ENCODE data around the gene DNAJB14. TPM values are rescaled to one million over a fixed set of nuclear protein-coding genes. Genes with fewer than 3 reads are reported as not detected.
A peak's percentile ranks its signal among the peaks of the same experiment; 100 is the strongest.

The DNAJB14 gene
- total and polyA plus RNA-seq, 2 experiments from 2014 or later: 25.1 to 52.6 TPM

GRCh38 chr4:99927566-99927965 lies 18.9 kb downstream of the DNAJB14 start:
- no peaks in the 10 kb centered on the region for H3K4me1 ChIP-seq (ENCODE audit: insufficient read depth)
- no peaks in the 10 kb centered on the region for H3K27me3 ChIP-seq
- no peaks in the 10 kb centered on the region for H3K9me2 ChIP-seq (replicated peaks; ENCODE audit: insufficient read depth)
- no peak for TF ChIP-seq EZH2 (IDR thresholded peaks at IDR 0.05; ENCODE audit: borderline replicate concordance)
- TF ChIP-seq EZH2phosphoT487 (IDR thresholded peaks at IDR 0.05; ENCODE audit: low read depth, severe bottlenecking, unreplicated experiment): no peak
- TF ChIP-seq, protein P1, sequence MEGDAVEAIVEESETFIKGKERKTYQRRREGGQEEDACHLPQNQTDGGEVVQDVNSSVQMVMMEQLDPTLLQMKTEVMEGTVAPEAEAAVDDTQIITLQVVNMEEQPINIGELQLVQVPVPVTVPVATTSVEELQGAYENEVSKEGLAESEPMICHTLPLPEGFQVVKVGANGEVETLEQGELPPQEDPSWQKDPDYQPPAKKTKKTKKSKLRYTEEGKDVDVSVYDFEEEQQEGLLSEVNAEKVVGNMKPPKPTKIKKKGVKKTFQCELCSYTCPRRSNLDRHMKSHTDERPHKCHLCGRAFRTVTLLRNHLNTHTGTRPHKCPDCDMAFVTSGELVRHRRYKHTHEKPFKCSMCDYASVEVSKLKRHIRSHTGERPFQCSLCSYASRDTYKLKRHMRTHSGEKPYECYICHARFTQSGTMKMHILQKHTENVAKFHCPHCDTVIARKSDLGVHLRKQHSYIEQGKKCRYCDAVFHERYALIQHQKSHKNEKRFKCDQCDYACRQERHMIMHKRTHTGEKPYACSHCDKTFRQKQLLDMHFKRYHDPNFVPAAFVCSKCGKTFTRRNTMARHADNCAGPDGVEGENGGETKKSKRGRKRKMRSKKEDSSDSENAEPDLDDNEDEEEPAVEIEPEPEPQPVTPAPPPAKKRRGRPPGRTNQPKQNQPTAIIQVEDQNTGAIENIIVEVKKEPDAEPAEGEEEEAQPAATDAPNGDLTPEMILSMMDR (IDR thresholded peaks at IDR 0.05; ENCODE audit: poor library complexity): no peak
- no peak overlapping the region for H3K4me3 ChIP-seq
- no peaks in the 10 kb centered on the region for H4K20me1 ChIP-seq (ENCODE audit: insufficient read depth, poor library complexity, severe bottlenecking)
- H3K4me2 ChIP-seq: no peak overlapping the region
- DNase-seq (ENCODE audit: low spot score): no peak
- H3K79me2 ChIP-seq: peaks cover 52% of the 10 kb centered on the region
- no peak overlapping the region for H2AFZ ChIP-seq
- WGBS (ENCODE audit: low lambda C conversion rate, missing lambda C conversion rate): 79% methylated on average over 2 of the region's 2 CpGs
- no peaks in the 10 kb centered on the region for H3K9me3 ChIP-seq (ENCODE audit: low read depth)
- H3K36me3 ChIP-seq (replicated peaks; ENCODE audit: insufficient read depth, low read depth): no peaks in the 10 kb centered on the region
- no peak overlapping the region for H3K27ac ChIP-seq

DNA sequence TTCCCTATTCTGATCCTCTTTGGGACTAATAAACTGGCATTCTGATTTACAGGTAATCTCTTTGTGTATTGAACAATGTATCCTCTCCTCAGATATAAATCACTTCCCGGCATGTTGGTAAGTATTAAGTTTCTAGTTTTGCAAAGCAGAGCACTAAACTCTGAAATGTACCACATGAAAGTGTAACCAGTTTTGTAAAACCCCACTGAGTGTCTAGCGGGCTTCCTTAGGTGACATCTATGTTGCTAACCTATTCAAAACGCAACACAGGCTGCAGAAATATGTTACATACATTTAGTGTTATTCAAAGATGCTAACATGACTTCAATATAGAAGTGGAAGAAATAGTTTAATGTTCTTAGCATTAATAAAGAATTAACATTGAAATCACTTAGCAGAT lies 25.2 kb downstream of the DNAJB14 start:
- no peaks in the 10 kb centered on the region for H4K20me1 ChIP-seq (ENCODE audit: insufficient read depth, poor library complexity, severe bottlenecking)
- H3K27ac ChIP-seq: no peak overlapping the region
- no peaks in the 10 kb centered on the region for H3K9me3 ChIP-seq (ENCODE audit: low read depth)
- 99% methylated on average over 3 of the region's 3 CpGs for WGBS (ENCODE audit: low lambda C conversion rate, missing lambda C conversion rate)
- H3K79me2 ChIP-seq: peaks cover 4% of the 10 kb centered on the region
- no peak overlapping the region for H2AFZ ChIP-seq
- no peak for DNase-seq (ENCODE audit: low spot score)
- H3K4me1 ChIP-seq (ENCODE audit: insufficient read depth): no peaks in the 10 kb centered on the region
- H3K9me2 ChIP-seq (replicated peaks; ENCODE audit: insufficient read depth): no peaks in the 10 kb centered on the region
- H3K4me3 ChIP-seq: no peak overlapping the region
- no peak overlapping the region for H3K4me2 ChIP-seq
- no peaks in the 10 kb centered on the region for H3K27me3 ChIP-seq
- H3K36me3 ChIP-seq (replicated peaks; ENCODE audit: insufficient read depth, low read depth): no peaks in the 10 kb centered on the region
- TF ChIP-seq EZH2 (IDR thresholded peaks at IDR 0.05; ENCODE audit: borderline replicate concordance) (no peak), EZH2phosphoT487 (IDR thresholded peaks at IDR 0.05; ENCODE audit: low read depth, severe bottlenecking, unreplicated experiment) (no peak)
- TF ChIP-seq, protein P1 (IDR thresholded peaks at IDR 0.05; ENCODE audit: poor library complexity): no peak

GRCh38 chr4:99918656-99919055 lies 27.8 kb downstream of the DNAJB14 start:
- no peak overlapping the region for H2AFZ ChIP-seq
- peak; percentile 59 for DNase-seq (ENCODE audit: low spot score)
- peak overlapping the region; percentile 77 for H3K27ac ChIP-seq
- H4K20me1 ChIP-seq (ENCODE audit: insufficient read depth, poor library complexity, severe bottlenecking): no peaks in the 10 kb centered on the region
- H3K4me3 ChIP-seq: no peak overlapping the region
- no peaks in the 10 kb centered on the region for H3K27me3 ChIP-seq
- H3K36me3 ChIP-seq (replicated peaks; ENCODE audit: insufficient read depth, low read depth): no peaks in the 10 kb centered on the region
- H3K9me3 ChIP-seq (ENCODE audit: low read depth): no peaks in the 10 kb centered on the region
- H3K4me2 ChIP-seq: no peak overlapping the region
- H3K4me1 ChIP-seq (ENCODE audit: insufficient read depth): no peaks in the 10 kb centered on the region
- no peaks in the 10 kb centered on the region for H3K9me2 ChIP-seq (replicated peaks; ENCODE audit: insufficient read depth)
- 90% methylated on average over 2 of the region's 2 CpGs for WGBS (ENCODE audit: low lambda C conversion rate, missing lambda C conversion rate)
- TF ChIP-seq EZH2phosphoT487 (IDR thresholded peaks at IDR 0.05; ENCODE audit: low read depth, severe bottlenecking, unreplicated experiment) (no peak), EZH2 (IDR thresholded peaks at IDR 0.05; ENCODE audit: borderline replicate concordance) (no peak)
- TF ChIP-seq, protein P1 (IDR thresholded peaks at IDR 0.05; ENCODE audit: poor library complexity): no peak
- no peaks in the 10 kb centered on the region for H3K79me2 ChIP-seq

- H4K20me1 ChIP-seq (ENCODE audit: insufficient read depth, poor library complexity, severe bottlenecking): no peaks in the 10 kb centered on the region
- H3K27me3 ChIP-seq: no peaks in the 10 kb centered on the region
These were observed 28.8 kb downstream of the DNAJB14 start for GRCh38 chr4:99917575-99917974.

More at GRCh38 chr4:99917575-99917974, 28.8 kb downstream of the DNAJB14 start:
- Histone ChIP-seq H3K4me2 (no peak overlapping the region), H3K9me2 (replicated peaks; ENCODE audit: insufficient read depth) (no peaks in the 10 kb centered on the region), H3K79me2 (no peaks in the 10 kb centered on the region), H3K27ac (peak overlapping the region; percentile 77), H3K4me3 (no peak overlapping the region), H3K9me3 (ENCODE audit: low read depth) (no peaks in the 10 kb centered on the region), H3K36me3 (replicated peaks; ENCODE audit: insufficient read depth, low read depth) (no peaks in the 10 kb centered on the region), H2AFZ (no peak overlapping the region), H3K4me1 (ENCODE audit: insufficient read depth) (no peaks in the 10 kb centered on the region)
- DNase-seq (ENCODE audit: low spot score): no peak
- TF ChIP-seq, protein P1 (IDR thresholded peaks at IDR 0.05; ENCODE audit: poor library complexity): no peak
- TF ChIP-seq EZH2 (IDR thresholded peaks at IDR 0.05; ENCODE audit: borderline replicate concordance) (no peak), EZH2phosphoT487 (IDR thresholded peaks at IDR 0.05; ENCODE audit: low read depth, severe bottlenecking, unreplicated experiment) (no peak)
- WGBS (ENCODE audit: low lambda C conversion rate, missing lambda C conversion rate): 98% methylated on average over 3 of the region's 3 CpGs

Data from hepatocyte (in vitro differentiated cells).